NCI-H748 (cell line): ENCODE measurements around the gene CLPTM1L.
"Not testable (repeated sequence)": the region's sequence is repeated elsewhere in the genome, so short reads cannot be mapped to it uniquely, and the experiment has no call there.

Experiments used
- DNase-seq: peaks from one replicate; lab custom pipeline; 2025; ENCODE audit not compliant: unreplicated experiment; lab: John Stamatoyannopoulos, UW

The CLPTM1L gene

DNA sequence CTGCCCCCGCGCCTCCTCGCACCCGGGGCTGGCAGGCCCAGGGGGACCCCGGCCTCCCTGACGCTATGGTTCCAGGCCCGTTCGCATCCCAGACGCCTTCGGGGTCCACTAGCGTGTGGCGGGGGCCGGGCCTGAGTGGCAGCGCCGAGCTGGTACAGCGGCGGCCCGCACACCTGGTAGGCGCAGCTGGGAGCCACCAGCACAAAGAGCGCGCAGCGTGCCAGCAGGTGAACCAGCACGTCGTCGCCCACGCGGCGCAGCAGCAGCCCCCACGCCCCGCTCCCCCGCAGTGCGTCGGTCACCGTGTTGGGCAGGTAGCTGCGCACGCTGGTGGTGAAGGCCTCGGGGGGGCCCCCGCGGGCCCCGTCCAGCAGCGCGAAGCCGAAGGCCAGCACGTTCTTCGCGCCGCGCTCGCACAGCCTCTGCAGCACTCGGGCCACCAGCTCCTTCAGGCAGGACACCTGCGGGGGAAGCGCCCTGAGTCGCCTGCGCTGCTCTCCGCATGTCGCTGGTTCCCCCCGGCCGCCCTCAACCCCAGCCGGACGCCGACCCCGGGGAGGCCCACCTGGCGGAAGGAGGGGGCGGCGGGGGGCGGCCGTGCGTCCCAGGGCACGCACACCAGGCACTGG is 50.6 kb downstream of the CLPTM1L start:
- DNase-seq, result peak; percentile 35

DNA sequence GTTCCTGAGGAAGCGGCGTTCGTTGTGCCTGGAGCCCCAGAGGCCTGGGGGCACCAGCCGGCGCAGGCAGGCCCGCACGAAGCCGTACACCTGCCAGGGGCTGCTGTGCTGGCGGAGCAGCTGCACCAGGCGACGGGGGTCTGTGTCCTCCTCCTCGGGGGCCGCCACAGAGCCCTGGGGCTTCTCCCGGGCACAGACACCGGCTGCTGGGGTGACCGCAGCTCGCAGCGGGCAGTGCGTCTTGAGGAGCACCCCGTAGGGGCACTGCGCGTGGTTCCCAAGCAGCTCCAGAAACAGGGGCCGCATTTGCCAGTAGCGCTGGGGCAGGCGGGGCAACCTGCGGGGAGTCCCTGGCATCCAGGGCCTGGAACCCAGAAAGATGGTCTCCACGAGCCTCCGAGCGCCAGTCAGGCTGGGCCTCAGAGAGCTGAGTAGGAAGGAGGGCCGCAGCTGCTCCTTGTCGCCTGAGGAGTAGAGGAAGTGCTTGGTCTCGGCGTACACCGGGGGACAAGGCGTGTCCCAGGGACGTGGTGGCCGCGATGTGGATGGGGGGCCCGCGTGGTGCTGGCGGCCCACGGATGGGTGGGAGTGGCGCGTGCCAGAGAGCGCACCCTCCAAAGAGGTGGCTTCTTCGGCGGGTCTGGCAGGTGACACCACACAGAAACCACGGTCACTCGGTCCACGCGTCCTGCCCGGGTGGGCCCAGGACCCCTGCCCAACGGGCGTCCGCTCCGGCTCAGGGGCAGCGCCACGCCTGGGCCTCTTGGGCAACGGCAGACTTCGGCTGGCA is 51.3 kb downstream of the CLPTM1L start:
- no peak for DNase-seq

DNA sequence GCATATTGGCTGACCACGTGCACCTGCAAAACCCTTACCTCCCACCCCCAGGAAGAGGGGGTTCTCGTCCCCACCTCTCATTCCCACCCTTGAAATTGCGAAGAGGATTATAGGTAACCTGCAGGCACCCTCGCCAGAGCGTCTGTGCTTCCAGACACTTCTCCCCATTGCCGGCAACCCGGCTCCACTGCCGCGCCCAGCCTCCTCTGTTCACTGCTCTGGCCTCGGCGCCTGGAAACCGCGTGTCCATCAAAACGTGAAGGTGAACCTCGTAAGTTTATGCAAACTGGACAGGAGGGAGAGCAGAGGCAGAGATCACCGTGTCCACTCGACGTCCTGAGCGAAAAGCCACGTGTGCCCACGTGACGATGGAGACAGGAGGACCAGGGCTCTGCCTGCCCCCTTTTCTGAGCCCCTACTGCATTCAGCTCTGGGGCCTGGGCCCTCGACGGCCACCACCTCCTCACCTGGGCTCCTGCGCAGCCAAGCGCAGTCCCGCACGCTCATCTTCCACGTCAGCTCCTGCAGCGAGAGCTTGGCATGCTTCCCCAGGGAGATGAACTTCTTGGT is 52.0 kb downstream of the CLPTM1L start:
- DNase-seq, result no peak

DNA sequence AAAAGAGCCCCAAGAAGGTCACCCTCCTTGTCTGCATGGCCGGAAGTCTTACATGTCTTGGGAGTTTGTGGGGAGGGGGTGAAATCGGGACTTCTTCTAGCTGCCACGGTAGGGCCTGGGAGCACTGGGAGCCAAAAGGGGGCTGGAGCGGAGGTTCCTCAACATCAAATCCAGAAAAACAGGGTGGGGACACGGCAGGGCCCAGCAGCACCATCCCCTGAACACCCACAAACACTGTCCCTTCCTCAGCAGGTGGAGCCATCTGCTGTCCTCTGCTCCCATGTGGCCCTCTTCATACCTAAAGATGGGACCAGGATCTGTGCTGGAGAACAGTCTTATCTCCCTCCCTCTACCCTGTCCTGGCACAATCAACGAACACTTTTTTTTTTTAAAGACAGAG is 52.8 kb downstream of the CLPTM1L start:
- peak; percentile 41 for DNase-seq

DNA sequence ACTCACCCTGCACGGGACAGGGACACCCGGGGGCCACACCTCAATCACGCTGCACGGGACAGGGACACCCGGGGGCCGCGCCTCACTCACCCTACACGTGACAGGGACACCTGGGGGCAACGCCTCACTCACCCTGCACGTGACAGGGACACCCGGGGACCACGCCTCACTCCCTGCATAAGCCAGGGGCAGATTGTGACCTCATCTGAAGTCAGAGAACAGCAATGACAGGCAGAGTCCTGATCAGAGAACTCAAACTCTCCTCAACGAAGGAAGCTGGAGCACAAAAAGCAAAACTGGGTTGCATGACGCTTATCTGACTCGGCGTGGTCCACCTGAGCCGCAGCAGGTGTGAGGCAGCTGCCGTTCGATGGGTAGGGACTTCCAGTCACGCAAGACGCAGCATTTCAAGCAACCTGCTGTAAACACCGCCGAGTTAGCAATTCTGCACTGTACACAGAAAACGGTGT is 53.3 kb downstream of the CLPTM1L start:
- DNase-seq, result peak; percentile 77

DNA sequence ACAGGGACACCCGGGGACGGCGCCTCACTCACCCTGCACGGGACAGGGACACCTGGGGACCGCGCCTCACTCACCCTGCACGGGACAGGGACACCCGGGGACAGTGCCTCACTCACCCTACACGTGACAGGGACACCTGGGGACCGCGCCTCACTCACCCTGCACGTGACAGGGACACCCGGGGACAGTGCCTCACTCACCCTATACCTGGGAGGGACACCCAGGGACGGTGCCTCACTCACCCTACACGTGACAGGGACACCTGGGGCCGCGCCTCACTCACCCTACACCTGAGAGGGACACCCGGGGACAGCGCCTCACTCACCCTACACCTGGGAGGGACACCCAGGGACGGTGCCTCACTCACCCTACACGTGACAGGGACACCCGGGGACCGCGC is 53.9 kb downstream of the CLPTM1L start:
- not testable (repeated sequence) for DNase-seq

DNA sequence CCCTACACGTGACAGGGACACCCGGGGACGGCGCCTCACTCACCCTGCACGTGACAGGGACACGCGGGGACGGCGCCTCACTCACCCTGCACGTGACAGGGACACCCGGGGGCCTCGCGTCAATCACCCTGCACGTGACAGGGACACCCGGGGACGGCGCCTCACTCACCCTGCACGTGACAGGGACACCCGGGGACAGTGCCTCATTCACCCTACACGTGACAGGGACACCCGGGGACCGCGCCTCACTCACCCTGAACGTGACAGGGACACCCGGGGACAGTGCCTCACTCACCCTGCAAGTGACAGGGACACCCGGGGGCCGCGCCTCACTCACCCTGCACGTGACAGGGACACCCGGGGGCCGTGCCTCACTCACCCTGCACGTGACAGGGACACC is 55.3 kb downstream of the CLPTM1L start:
- not testable (repeated sequence) for DNase-seq

DNA sequence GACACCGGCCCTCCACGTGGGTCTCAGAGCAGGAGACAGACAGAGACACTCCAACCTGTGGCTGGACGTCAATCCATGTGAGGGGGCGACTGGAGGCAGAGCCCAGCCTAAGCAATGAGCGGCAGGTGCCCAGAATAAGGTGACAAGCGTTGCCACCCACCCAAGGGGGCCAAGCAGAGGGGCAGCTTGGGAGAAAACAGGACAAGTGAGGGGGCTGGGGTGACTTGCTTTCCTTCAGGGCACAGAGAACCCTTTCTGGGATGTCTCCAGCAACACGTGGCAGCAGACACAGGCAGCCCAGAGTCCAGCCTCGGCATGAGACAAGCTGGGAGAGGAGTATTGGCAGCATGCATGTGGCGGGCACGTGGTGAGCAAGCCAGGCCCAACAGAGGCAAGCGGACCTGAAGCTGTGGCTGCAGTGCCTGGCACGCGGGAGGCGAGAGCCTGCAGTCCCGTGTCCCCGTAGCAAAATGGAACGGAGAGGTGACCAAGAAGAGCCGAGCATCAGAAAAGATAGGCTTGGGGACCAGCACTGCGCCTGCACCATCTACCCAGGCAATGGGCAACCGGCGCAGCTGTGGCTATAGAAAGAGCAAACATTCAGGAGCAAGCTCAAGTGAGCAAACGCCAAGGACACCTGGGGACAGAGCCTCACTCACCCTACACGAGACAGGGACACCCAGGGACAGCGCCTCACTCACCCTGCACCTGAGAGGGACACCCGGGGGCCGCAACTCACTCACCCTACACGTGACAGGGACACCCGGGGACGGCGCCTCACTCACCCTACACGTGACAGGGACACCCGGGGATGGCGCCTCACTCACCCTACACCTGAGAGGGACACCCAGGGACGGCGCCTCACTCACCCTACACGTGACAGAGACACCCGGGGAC is 56.2 kb downstream of the CLPTM1L start:
- no peak for DNase-seq

DNA sequence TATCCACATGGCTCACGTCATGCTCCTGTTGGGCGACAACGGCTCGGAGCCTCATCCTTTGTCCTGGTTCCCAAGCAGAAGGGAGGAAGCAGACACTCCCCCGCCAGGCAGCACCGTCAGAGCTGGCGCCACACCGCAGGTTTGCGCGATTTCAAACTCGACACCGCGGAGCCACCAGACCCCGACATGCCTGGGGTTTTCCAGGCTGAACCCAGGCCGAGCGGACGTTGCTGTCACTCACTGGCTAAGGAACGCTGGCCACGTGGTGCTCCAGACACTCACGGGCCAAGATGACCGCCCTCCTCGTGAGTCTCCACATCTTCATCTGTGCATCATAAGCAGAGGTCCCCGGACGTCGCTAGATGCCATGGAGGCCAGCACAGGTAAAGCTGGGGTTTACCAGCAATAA is 59.0 kb downstream of the CLPTM1L start:
- DNase-seq, result no peak

DNA sequence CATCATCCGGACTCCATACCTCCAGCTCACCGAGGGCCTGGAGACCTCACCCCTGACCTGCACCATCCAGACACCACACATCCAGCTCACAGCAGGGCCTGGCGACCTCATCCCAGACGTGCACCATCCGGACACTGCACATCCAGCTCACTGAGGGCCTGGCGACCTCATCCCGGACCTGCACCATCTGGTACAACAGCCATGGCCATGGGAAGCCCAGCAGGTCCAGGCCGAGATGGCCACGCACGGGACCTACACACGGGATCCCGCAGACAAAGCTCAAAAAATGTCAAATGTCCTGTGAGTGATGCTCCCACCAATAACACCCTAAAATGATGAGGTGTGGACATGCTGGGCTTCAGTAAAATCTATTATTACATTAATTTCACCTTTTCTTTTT is 59.8 kb downstream of the CLPTM1L start:
- DNase-seq, result no peak

DNA sequence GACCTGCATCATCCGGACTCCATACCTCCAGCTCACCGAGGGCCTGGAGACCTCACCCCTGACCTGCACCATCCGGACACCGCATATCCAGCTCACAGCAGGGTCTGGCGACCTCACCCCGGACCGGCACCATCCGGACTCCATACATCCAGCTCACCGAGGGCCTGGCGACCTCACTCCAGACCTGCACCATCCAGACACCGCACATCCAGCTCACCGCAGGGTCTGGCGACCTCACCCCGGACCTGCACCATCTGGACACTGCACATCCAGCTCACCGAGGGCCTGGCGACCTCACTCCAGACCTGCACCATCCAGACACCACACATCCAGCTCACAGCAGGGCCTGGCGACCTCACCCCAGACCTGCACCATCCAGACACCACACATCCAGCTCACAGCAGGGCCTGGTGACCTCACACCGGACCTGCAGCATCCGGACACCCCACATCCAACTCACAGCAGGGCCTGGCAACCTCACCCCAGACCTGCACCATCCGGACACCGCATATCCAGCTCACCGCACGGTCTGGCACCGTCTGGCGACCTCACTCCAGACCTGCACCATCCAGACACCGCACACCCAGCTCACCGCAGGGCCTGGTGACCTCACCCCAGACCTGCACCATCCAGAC is 60.4 kb downstream of the CLPTM1L start:
- DNase-seq, result not testable (repeated sequence)

DNA sequence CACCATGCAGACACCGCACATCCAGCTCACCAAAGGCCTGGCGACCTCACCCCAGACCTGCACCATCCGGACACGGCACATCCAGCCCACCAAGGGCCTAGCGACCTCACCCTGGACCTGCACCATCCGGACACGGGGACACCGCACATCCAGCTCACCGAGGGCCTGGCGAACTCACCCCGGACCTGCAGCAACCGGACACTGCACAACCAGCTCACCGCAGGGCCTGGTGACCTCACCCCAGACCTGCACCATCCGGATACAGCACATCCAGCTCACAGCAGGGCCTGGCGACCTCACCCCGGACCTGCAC is 61.2 kb downstream of the CLPTM1L start:
- DNase-seq, result not testable (repeated sequence)

DNA sequence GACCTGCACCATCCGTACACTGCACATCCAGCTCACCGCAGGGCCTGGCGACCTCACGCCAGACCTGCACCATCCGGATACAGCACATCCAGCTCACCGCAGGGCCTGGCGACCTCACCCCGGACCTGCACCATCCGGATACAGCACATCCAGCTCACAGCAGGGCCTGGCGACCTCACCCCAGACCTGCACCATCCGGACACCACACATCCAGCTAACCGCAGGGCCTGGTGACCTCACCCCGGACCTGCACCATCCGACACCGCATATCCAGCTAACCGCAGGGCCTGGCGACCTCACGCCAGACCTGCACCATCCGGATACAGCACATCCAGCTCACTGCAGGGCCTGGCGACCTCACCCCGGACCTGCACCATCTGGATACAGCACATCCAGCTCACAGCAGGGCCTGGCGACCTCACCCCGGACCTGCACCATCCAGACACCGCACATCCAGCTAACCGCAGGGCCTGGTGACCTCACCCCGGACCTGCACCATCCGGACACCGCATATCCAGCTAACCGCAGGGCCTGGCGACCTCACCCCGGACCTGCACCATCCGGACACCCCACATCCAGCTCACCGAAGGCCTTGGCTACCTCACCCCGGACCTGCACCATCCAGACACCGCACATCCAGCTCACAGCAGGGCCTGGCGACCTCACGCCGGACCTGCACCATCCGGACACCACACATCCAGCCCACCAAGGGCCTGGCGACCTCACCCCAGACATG is 61.7 kb downstream of the CLPTM1L start:
- not testable (repeated sequence) for DNase-seq

DNA sequence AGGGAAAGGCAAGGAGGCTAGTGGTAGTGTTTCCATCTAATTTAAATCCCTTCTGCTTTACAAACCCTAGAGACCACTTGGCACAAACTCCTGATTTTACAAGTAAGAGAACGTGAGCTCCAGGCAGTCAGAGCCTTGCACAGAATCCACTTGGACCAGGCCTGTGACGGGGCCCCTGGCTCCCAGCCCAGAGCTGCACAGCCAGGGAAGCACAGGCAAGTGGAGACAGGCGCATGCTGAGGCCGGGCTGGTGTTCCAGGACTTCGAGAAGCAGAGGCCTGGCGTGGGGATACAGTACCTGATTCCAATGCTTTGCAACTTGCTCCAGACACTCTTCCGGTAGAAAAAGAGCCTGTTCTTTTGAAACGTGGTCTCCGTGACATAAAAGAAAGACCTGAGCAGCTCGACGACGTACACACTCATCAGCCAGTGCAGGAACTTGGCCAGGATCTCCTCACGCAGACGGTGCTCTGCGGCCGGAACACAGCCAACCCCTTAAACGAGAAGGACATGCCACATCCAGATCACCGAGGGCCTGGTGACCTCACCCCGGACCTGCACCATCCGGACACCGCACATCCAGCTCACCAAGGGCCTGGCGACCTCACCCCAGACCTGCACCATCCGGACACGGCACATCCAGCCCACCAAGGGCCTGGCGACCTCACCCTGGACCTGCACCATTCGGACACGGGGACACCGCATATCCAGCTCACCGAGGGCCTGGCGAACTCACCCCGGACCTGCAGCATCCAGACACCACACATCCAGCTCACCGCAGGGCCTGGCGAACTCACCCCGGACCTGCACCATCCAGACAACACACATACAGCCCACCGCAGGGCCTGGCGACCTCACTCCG is 62.5 kb downstream of the CLPTM1L start:
- no peak for DNase-seq

DNA sequence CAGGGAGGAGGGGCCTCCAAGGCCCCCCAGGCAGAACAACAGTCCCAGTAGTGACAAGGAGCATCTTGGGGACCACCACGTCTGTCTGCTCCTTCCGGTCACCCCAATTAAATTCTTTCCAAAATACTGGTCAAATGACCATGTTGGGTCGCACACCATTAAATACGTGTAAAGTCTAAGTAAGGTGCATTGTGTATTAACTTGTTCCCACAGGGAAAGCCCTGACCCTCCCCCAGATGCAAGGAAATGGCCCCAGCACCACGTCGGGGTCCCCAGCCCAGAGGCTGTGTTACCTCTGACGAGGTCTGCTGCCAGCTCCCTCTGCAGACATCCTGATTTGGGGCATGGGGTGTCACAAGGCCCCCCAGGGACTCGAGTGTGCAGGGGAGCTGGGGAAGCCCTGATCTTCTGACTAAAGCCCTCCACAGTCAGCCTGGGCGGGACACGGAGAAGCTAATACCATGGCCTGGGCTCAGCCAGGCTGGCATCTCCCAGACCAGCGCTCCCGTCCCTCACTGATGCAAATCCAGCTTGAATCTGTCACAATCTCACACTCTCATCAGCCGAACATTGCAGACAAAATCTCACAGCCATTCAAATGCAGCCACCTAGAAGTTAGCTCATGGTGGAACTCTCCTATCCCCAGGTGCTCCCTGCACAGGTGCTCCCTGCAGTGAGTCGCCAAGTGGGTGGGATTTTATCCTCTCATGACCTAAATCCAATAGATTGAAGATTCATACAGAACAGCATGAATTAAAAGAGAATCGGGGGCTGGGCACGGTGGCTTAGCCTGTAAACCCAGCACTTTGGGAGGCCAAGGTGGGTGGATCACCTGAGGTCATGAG is 63.6 kb downstream of the CLPTM1L start:
- DNase-seq, result no peak

DNA sequence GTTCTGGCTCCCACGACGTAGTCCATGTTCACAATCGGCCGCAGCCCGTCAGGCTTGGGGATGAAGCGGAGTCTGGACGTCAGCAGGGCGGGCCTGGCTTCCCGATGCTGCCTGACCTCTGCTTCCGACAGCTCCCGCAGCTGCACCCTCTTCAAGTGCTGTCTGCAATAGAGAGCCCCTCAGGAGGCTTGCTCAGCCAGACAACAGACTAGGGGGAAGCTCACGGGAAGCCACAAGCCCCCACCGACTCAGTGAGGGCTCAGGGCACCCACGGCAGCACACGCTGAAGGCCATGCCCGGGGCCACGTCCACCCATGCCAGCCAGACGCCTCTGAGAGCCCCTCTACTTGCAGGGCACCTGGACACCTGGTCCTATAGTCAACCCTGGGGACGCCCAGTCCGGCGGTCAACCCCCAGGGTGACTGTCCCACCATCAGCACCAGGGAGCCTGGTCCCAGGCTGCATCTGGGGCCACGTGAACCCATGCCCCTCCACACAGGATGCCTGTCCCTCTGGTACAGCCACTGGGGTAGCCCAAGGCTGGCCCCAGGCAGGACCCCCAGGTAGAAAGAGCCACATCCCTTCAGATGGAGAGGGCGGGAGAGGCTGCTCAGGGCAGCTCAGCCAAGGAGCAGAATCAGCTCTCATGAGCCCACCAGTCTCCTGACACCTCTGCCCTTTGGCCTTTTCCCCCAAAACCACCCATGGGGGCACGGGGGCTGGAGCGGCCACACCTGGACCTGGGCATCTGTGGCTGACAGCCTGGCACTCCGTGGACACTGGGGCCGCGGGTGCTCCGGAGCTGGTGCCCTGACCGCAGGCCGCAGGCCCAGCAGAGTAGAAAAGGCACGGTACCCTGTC is 64.5 kb downstream of the CLPTM1L start:
- DNase-seq, result no peak

DNA sequence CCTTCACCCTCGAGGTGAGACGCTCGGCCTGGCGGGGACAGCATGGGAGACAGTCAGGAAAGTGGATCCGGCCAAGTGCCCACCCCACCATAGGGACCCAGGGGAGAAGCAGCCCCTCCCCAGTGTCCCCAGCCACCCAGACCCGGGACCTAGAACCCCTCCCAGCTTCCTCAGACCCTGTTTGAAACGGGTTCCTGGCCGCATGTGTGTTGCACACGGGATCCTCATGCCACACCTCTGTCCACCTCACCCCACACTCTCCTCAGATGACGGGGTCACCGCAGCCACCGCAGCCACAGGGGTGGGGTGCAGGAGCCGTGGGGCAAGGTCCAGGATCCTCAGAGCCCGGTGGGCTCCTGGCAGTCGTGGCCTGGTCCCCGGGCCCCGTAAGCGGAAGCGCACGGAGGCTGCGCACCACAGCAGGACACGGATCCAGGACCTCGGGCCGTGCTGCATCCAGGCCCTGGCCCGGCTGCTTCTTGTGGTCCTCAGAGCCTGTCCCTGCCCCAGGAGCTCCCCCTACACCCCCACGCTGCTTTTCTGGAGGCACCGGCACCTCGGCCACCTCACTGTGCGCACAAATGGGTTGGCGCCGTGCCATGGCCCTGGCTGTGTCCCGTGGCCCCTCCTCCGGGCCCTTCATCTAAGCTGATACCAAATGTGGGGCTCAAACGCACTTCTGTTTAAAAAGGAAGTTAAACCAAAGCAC is 65.3 kb downstream of the CLPTM1L start:
- no peak for DNase-seq
